T follicular helper cell (primary cell): ENCODE data around the gene GLB1L3.

Experiments used
- DNase-seq: peaks from one replicate; pipeline ENCODE4 v3.0.0-alpha.2; 2020; ENCODE audit warnings: low read depth

Gene GLB1L3

DNA sequence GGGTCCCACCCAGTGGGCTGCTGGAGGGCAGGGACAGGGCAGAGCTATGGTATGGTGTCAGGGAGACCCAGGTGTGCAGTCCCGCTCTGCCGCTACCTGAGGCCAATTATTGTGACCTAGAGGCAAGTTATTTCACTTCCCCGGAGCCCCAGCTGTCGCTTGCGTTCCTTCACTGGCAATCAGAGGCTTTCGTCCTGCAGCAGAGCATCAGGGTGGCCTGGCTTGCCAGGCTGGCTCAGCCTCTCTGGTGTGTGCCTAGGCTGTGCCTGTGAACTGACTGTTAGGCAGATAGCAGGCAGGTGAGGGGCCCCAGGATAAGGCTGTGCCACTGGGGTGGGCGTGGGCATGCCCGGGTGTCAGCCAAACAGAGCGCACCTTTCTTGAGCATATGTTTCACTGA lies 87.0 kb downstream of the GLB1L3 start:
- DNase-seq, result no peak

DNA sequence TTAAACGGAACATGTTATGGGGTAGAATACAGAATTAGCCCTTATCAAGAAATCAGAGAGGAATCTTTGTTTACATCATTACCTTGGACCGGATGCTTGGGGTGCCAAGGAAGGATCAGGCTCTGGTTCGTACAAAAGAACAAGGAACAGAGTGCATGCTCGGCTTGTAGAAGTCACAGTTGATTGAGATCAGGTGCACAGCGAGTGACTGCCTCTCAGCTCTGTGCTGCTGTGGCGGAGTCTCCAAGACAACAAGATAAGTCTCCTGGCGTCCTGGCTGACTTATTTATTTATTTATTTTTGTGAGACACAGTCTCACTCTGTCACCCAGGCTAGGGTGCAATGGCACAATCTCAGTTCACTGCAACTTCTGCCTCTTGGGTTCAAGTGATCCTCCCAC lies 87.4 kb downstream of the GLB1L3 start:
- no peak for DNase-seq

DNA sequence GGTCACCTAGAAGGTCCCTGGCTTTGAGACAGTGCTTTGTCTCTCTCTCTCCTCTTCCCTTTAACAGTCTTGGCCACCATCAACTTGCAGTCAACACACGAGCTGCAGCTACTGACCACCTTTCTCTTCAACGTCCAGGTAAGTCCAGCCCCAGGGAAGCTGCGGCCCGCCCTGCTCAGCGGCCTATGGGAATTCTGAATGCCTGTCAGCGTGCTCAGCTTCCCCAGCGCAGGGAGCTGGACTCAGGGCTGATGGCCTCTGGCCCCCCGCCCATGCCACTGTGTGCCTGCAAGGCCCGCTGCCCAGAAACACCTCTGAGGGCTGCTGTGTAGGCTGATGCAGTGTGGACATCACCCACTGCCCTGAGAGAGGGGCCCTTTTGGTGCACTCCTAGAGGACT lies 88.1 kb downstream of the GLB1L3 start:
- DNase-seq, result no peak

DNA sequence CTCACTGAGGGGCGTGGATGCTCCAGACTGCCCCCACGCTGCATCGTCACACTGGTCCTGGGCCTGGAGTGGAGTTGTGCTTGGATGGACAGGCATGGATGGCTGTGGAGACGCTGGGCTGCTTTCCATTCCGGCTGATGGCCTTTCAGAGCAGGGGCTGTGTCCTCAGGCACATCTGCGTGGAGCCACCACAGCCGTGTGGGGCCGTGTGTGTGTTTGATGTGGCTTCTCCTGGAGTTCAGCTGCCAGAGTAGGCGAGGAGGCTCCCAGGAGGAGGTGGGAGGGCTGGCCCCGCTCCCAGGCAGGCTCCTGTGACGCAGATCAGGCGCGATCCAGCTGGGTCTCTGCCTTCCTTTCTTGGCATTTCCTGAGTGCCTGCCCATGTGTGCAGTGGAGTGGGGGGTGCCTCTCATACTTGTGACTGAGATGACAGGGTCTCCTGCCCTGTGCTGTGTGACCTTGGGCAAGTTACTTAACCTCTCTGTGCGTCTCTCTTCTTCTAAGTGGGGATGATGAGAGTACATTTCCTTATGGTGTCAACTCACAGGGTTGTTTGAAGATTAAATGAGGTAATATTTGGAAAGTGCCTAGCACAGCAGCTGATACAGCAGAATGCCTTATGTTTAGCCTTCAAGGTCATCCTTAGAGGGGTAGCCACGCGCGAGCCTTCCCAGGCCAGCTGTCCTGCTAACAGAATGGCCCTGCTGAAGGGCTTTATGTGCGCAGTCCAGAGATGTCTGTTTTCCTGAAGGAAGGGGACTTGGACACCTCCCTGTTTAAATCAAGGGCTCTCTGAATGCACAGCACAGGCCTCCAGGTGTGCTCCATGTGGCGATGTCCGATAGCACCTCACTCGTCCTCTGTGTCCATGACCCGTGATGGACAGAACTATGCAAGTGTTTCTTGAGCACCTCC lies 89.1 kb downstream of the GLB1L3 start:
- no peak for DNase-seq

DNA sequence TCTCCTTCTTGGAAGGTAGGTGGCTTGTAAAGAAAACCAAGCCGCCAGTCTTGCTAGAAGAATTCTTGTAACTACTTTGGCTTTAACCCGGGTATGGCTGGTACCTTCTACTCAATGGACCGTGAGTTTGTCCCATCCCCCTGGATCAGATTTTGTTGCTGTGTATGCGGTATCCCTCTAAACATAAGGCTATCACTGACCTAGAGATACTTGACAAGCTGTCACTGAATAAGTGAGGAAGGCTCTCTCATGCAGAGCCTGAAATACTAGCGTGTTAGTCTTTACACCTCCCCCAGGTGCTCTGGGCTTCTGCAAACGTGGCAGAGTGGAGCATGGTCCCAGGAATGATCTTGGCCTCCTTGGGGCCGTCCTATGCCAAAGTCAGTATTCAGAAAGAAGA lies 90.1 kb downstream of the GLB1L3 start:
- DNase-seq, result no peak

DNA sequence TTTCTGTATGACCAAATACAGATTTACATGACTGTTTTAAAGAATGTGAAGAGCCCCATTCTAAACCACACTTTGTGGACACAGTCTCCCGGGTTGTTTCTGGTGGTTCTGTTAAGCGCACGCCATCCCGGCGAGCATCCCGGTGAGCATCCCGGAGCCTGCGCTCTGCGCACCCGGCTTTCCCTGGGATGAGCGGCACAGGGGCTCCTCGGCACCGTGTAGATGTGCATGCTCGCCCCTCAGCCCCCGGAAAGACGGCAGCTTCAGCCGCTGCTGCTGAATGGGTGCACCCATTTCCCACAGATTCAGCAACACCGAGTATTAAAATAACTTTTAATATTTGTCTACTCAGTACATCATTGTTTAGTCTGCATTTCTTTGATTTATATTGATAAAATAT lies 91.6 kb downstream of the GLB1L3 start:
- DNase-seq, result no peak
